Neural cell (in vitro differentiated cells): ENCODE results near the gene ROR1. TPM values are rescaled to one million over a fixed set of nuclear protein-coding genes. Genes with fewer than 3 reads are reported as not detected.

Experiments used
- H2AFZ ChIP-seq: fragments of 200-600, 300-800 bp; sonication (generic), shearing (Covaris generic); 2 replicates; pipeline ENCODE4 v1.6.0; 2014; ENCODE audit warnings: low read depth, mild to moderate bottlenecking, antibody characterized with exemption, low read length, moderate library complexity
- H3F3A ChIP-seq: fragments of 200-600 bp; shearing (Covaris generic); 2 replicates; pipeline ENCODE4 v1.6.1; 2016; ENCODE audit warnings: mild to moderate bottlenecking, moderate library complexity, mixed read lengths, antibody characterized with exemption, low read length; ENCODE audit not compliant: insufficient read depth, poor library complexity, severe bottlenecking
- H3K27ac ChIP-seq: fragments of 200-600, 300-800 bp; sonication (generic), shearing (Covaris generic); 2 replicates; pipeline ENCODE4 v1.5.1; 2014; ENCODE audit warnings: mild to moderate bottlenecking, low read length, moderate library complexity
- H3K27me3 ChIP-seq: fragments of 300-800, 200-600 bp; sonication (generic), shearing (Covaris generic); 2 replicates; pipeline ENCODE4 v1.6.0; 2014; ENCODE audit warnings: mild to moderate bottlenecking, low read depth, low read length, moderate library complexity; ENCODE audit not compliant: insufficient read depth
- H3K36me3 ChIP-seq: fragments of 300-800, 200-600 bp; sonication (generic), shearing (Covaris generic); 2 replicates; pipeline ENCODE4 v1.5.1; 2014; ENCODE audit warnings: mild to moderate bottlenecking, antibody characterized with exemption, low read length, moderate library complexity; ENCODE audit not compliant: insufficient read depth
- H3K4me2 ChIP-seq: fragments of 300-800, 200-600 bp; sonication (generic), shearing (Covaris generic); 2 replicates; pipeline ENCODE4 v1.6.0; 2014; ENCODE audit warnings: mild to moderate bottlenecking, low read length
- H3K4me3 ChIP-seq: fragments of 300-800, 200-600 bp; sonication (generic), shearing (Covaris generic); 2 replicates; pipeline ENCODE4 v1.5.1; 2014; ENCODE audit warnings: mild to moderate bottlenecking, low read length, moderate library complexity
- H3K79me2 ChIP-seq: fragments of 200-600 bp; shearing (Covaris generic); replicated peaks from 2 replicates; pipeline ENCODE4 v1.6.0; 2014; ENCODE audit warnings: mild to moderate bottlenecking, low read length, moderate library complexity; ENCODE audit not compliant: insufficient read depth
- H3K9ac ChIP-seq: fragments of 300-800, 200-600 bp; sonication (generic), shearing (Covaris generic); 2 replicates; pipeline ENCODE4 v1.6.1; 2016; ENCODE audit warnings: mild to moderate bottlenecking, low read length, mixed read lengths
- H3K9me2 ChIP-seq: fragments of 200-600 bp; shearing (Covaris generic); 2 replicates; pipeline ENCODE4 v1.6.1; 2016; ENCODE audit warnings: mild to moderate bottlenecking, low read length, mixed read lengths; ENCODE audit not compliant: insufficient read depth
- H3K9me3 ChIP-seq: fragments of 200-600, 300-800 bp; sonication (generic), shearing (Covaris generic); 2 replicates; pipeline ENCODE4 v1.6.1; 2016; ENCODE audit warnings: mild to moderate bottlenecking, mixed run types, low read length, moderate library complexity, mixed read lengths
- H4K20me1 ChIP-seq: fragments of 200-600 bp; shearing (Covaris generic); 2 replicates; pipeline ENCODE4 v1.6.1; 2016; ENCODE audit warnings: mild to moderate bottlenecking, mixed run types; ENCODE audit not compliant: insufficient read depth
- EP300 ChIP-seq: fragments of 450-650 bp; conservative IDR thresholded peaks from 2 replicates; pipeline ENCODE4 v1.6.1; 2014; ENCODE audit warnings: antibody characterized with exemption, mild to moderate bottlenecking, moderate library complexity; ENCODE audit not compliant: poor library complexity, severe bottlenecking
- EZH2 ChIP-seq: fragments of 200-600, 300-800 bp; shearing (Covaris generic), sonication (generic); IDR thresholded peaks from 2 replicates; pipeline ENCODE4 v1.6.1; 2014; ENCODE audit warnings: antibody characterized with exemption, low read length, borderline replicate concordance, mild to moderate bottlenecking; ENCODE audit not compliant: insufficient read depth, poor library complexity, severe bottlenecking
- MXI1 ChIP-seq: fragments of 450-650 bp; conservative IDR thresholded peaks from 2 replicates; pipeline ENCODE4 v1.6.1; 2014; ENCODE audit warnings: antibody characterized with exemption, mild to moderate bottlenecking; ENCODE audit not compliant: poor library complexity, severe bottlenecking
- POLR2AphosphoS5 ChIP-seq: IDR thresholded peaks from 2 replicates; pipeline ENCODE4 v1.6.1; 2012
- RAD21 ChIP-seq: fragments of 450-650 bp; conservative IDR thresholded peaks from 2 replicates; pipeline ENCODE4 v1.6.1; 2014; ENCODE audit warnings: antibody characterized with exemption, mild to moderate bottlenecking, moderate library complexity
- SMC3 ChIP-seq: fragments of 450-650 bp; conservative IDR thresholded peaks from 2 replicates; pipeline ENCODE4 v1.6.1; 2014; ENCODE audit warnings: antibody characterized with exemption, mild to moderate bottlenecking, moderate library complexity; ENCODE audit not compliant: poor library complexity
- TAF1 ChIP-seq: IDR thresholded peaks from 2 replicates; pipeline ENCODE4 v1.6.1; 2012; ENCODE audit warnings: low read depth
- polyA plus RNA-seq: library from polyadenylated mRNA; depleted of rRNA; stranded (reverse); fragments of >200 nt; gene quantifications from 2 replicates; pipeline ENCODE4 v1.2.3, GENCODE V29; 2014
- TF ChIP-seq, protein P1 (sequence below): fragments of 450-650 bp; IDR thresholded peaks from 2 replicates; pipeline ENCODE4 v1.5.1; 2014; ENCODE audit warnings: antibody characterized with exemption, mild to moderate bottlenecking, moderate library complexity; ENCODE audit not compliant: poor library complexity, severe bottlenecking
- TF ChIP-seq, protein P2 (sequence below): IDR thresholded peaks from 2 replicates; pipeline ENCODE4 v1.6.1; 2012; ENCODE audit warnings: borderline replicate concordance

ROR1 gene
- polyA plus RNA-seq, 1 donor from 2014 or later, result 0.27 TPM

GRCh38 chr1:63798284-63798683 lies 24.5 kb downstream of the ROR1 start:
- Histone ChIP-seq H3K27ac (no peak overlapping the region), H3K9me2 (no peaks in the 10 kb centered on the region), H3K9me3 (no peaks in the 10 kb centered on the region), H3K36me3 (no peaks in the 10 kb centered on the region), H3K4me3 (no peak overlapping the region), H3K9ac (no peak overlapping the region), H3K79me2 (no peaks in the 10 kb centered on the region), H4K20me1 (no peaks in the 10 kb centered on the region), H2AFZ (no peak overlapping the region), H3K4me2 (no peak overlapping the region), H3F3A (no peaks in the 10 kb centered on the region), H3K27me3 (no peaks in the 10 kb centered on the region)
- no peak for TF ChIP-seq POLR2AphosphoS5
- no peak for TF ChIP-seq TAF1
- no peak for TF ChIP-seq RAD21
- TF ChIP-seq, protein P1, sequence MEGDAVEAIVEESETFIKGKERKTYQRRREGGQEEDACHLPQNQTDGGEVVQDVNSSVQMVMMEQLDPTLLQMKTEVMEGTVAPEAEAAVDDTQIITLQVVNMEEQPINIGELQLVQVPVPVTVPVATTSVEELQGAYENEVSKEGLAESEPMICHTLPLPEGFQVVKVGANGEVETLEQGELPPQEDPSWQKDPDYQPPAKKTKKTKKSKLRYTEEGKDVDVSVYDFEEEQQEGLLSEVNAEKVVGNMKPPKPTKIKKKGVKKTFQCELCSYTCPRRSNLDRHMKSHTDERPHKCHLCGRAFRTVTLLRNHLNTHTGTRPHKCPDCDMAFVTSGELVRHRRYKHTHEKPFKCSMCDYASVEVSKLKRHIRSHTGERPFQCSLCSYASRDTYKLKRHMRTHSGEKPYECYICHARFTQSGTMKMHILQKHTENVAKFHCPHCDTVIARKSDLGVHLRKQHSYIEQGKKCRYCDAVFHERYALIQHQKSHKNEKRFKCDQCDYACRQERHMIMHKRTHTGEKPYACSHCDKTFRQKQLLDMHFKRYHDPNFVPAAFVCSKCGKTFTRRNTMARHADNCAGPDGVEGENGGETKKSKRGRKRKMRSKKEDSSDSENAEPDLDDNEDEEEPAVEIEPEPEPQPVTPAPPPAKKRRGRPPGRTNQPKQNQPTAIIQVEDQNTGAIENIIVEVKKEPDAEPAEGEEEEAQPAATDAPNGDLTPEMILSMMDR, result no peak
- no peak for TF ChIP-seq SMC3
- TF ChIP-seq EP300, result no peak
- no peak for TF ChIP-seq EZH2
- no peak for TF ChIP-seq MXI1
- TF ChIP-seq, protein P2, sequence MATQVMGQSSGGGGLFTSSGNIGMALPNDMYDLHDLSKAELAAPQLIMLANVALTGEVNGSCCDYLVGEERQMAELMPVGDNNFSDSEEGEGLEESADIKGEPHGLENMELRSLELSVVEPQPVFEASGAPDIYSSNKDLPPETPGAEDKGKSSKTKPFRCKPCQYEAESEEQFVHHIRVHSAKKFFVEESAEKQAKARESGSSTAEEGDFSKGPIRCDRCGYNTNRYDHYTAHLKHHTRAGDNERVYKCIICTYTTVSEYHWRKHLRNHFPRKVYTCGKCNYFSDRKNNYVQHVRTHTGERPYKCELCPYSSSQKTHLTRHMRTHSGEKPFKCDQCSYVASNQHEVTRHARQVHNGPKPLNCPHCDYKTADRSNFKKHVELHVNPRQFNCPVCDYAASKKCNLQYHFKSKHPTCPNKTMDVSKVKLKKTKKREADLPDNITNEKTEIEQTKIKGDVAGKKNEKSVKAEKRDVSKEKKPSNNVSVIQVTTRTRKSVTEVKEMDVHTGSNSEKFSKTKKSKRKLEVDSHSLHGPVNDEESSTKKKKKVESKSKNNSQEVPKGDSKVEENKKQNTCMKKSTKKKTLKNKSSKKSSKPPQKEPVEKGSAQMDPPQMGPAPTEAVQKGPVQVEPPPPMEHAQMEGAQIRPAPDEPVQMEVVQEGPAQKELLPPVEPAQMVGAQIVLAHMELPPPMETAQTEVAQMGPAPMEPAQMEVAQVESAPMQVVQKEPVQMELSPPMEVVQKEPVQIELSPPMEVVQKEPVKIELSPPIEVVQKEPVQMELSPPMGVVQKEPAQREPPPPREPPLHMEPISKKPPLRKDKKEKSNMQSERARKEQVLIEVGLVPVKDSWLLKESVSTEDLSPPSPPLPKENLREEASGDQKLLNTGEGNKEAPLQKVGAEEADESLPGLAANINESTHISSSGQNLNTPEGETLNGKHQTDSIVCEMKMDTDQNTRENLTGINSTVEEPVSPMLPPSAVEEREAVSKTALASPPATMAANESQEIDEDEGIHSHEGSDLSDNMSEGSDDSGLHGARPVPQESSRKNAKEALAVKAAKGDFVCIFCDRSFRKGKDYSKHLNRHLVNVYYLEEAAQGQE, result no peak

GRCh38 chr1:63799307-63799706 lies 25.5 kb downstream of the ROR1 start:
- Histone ChIP-seq H3K9me3 (no peaks in the 10 kb centered on the region), H3K27ac (no peak overlapping the region), H4K20me1 (no peaks in the 10 kb centered on the region), H3K9me2 (no peaks in the 10 kb centered on the region), H3F3A (no peaks in the 10 kb centered on the region), H3K4me3 (no peak overlapping the region), H2AFZ (no peak overlapping the region), H3K36me3 (no peaks in the 10 kb centered on the region), H3K4me2 (no peak overlapping the region), H3K9ac (no peak overlapping the region), H3K79me2 (no peaks in the 10 kb centered on the region), H3K27me3 (no peaks in the 10 kb centered on the region)
- TF ChIP-seq, protein P2, result no peak
- TF ChIP-seq SMC3, result no peak
- TF ChIP-seq EP300, result no peak
- TF ChIP-seq TAF1, result no peak
- no peak for TF ChIP-seq POLR2AphosphoS5
- TF ChIP-seq MXI1, result no peak
- no peak for TF ChIP-seq RAD21
- TF ChIP-seq, protein P1, result no peak
